HK-2 (cell line): Measurements from ENCODE around the gene CSTB.

Source experiments
- DNase-seq: peaks from one replicate; pipeline ENCODE4 v3.0.0-alpha.2; 2018; ENCODE audit not compliant: unreplicated experiment

CSTB gene

DNA sequence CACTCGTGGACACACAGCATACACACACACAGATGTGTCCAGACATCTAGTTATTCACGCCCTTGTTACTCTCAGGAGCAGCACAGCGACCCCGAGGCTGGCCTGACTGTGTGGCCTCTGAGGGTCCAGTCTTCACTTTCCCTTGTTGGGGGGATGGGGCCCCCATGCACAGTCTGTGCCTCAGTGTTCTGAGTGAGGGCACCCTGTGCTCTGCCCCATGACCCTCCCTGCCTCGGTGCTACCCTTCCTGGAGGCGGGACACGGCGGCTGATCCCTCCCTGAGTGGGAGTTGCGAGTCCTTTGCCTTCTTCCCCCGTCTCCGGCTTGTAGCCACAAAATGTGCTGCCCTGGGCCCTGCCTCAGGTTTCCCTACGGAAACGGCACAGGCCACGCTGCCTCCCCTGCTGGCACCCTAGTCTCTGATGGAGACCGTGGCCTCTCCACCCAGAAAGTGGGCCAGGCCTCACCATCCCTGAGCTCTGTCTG is 8.6 kb downstream of the CSTB start:
- DNase-seq: no peak

DNA sequence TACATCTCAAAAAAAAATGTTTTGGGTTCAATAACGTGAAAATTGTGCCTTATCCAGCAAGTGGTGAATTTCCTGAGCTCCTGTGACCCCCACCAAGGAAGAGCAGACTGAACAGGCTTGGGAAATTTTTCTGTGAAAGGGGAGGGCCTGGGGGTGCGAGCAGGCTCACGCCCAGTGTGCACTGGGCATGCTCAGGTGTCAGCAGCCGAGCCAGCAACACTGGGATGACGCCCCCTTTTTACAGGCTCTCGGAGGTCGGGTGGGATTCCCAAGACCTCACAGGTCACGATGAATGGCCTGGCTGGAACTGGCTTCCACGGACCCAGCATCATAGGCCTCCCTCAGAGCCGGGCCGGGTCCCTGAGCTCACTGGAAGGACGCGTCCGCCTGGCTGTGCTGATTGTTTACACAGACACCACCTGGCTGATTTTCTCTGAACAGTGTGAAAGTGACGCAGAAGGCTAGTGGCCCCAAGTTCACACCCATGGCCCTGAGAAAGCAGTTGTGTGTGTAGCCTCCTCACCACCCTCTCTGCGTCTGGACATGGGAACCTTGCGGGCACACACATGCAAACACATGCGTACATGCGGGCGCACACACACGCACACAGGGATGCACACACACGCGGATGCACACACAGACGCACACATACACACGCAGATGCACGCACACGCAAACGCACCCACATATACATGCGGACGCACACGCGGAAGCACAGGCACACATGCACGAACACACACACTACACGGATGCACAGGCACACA is 9.2 kb downstream of the CSTB start:
- DNase-seq: no peak

DNA sequence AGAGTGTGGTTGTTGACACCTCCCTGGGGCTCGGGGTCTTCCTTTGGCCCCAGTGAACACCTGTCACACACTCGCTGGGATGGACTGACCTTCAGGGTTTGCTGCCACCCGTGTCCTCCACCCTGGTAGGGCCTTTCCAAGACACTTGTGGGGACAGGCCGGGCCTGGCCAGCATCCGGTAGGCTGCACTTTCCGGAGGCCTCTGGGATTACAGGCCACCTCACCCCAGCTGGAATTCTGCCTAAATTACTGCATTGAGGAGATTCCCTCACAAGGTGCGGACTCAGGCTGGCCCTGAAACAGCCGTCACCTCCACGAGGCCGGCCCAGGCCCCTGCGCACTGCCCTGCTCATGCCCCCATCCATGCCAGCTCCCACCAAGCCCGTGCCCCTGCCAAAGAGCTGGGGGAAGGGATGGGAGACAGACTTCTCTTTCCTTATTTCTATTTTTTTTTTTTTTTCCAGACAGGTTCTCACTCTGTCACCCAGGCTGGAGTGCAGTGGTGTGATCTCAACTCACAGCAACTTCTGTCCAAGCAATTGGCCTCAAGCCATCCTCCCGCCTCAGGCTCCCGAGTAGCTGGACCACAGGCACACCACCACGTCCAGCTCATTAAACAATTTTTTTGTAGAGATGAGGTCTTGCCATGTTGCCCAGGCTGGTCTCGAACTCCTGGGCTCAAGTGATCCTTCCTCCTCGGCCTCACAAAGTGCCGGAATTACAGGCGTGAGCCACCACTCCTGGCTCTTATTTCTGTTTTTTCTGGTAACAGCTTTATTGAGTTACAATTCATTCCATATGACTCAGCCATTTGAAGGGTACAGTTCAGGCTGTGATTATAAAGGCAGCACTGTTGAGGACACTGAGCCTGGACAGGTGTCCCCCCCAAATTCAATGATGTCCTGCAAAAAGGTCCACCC is 11.3 kb downstream of the CSTB start:
- no peak for DNase-seq

DNA sequence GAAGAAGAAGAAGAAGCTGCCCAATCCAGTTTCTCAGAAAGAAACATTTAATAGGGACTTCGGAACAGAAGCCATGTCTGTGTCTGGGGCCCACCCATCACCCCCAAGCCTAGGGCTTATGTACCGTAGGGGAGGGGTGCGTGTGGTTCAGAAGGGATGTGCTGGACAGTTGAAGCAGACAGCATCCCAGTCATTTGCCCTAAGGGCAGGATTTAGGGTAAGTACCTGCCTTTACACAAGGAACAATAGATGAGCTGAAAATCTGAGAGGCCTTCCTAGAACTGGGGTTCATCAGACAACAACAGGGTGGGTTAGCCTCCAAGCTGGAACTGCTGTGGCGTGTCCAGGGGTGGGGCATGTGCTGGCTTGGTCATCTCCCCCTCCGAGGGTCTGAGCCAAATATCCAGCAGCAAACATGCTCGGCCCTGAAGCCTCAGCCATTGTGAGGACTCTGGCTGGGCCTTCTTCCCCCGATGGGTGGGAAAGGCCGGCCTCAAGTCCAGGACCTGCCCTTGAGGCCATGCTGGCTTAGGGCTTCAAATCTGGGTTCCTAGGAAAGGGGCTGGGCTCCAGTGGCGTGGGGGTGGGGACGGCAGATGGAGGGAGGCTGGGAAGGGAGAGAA is 12.1 kb downstream of the CSTB start:
- no peak for DNase-seq

DNA sequence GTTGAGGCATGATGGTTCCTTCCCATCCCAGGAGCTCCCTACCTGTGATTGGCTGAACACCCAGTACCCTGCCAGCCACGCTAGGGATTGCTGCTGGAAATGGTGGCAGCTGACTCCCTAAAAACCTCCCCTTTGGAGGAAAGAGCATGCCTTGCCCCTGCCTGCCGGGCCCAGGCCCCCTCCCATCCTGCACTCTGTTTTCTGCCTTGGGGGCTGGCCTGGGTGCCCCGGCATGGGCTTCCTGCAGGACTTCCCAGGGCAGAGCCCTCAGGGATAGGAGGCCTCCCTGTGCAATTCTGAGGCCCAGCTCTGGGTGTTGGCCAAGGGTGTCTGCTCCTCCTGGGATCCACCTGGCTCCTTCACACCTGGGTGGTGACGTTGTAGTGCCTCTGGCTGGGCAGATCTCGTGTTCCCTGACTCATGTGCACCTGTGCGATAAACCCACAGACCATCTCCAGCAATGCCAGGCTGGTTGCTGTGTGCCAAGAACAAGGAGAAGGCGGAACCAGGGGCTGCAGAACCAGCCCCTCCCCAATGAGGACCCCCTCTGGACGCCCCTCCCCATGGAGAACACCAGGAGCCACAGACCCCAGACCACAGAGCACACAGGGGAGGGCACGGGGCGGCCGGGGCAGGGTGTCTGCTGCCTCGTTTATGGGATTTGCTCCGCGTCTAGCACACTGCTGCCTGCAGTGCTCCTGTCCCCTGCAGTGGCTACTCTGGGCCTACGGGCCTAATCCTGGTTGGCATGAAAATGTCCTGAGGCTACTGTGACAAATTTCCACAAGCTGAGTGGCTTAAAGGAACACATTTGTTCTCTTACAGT is 13.6 kb downstream of the CSTB start:
- no peak for DNase-seq

DNA sequence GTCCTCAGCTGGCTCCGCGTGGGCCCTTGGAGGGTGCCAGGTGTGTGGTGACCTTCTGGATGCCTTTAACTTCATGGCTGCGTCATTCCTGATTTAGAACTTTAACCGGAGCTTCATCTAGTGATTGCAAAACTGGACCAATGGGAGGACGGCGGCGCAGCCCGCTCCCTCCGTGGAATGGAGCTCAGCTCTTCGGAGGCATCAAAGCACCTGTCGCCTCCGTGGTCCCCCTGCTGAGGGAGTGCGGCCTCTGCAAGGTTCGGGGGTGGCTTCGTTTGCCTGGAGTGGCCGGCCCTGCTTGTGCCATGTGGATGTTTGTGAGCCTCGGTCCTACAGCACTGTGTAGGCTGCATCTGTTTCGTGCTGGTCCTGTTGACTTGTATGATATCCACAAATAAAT is 14.2 kb downstream of the CSTB start:
- DNase-seq: no peak

DNA sequence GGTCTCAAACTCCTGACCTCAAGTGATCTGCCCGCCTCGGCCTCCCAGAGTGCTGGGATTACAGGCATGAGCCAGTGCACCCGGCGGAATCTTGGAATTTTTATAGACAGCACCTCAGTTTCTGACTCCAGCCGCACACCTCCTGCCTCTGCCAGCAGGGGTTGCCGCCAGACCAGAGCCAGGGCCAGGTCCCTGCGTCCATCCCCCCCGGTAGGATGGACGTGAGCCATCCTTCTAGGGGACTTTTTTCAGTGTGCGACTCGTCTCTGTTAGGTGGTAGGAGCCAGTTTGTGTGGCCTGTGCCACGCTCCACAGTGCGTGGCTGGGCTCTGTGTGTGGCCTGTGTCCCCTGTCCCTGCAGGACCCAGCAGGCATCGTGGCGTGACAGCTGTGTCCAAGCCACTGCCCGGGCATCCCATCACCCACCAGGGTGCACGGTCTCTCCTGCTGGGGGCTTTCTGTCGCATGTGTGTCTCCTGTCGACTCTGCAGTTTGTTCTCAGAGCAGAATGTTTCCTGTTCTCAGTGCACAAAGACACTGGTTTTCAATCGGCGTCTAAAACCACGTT is 15.6 kb downstream of the CSTB start:
- DNase-seq: no peak

DNA sequence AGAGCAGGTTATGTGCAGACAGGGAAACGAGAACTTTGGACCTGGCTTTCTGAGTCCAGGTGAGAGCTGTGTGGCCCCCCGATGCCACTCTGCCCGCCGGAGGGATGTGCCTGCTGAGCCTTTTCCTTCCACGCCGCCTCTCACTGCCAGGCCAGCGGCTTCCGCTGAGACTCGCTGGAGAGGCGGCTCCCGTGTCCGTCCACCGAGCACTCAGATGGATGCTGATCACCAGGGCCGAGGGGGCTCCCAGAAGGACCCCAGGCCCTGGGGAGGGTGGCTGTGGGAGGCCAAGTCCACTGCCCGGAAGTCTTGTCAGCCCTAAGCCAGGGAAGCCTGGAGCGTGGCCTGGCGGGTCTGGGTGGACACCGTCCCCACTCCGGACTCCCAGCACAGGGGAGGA is 16.5 kb downstream of the CSTB start:
- DNase-seq: no peak

DNA sequence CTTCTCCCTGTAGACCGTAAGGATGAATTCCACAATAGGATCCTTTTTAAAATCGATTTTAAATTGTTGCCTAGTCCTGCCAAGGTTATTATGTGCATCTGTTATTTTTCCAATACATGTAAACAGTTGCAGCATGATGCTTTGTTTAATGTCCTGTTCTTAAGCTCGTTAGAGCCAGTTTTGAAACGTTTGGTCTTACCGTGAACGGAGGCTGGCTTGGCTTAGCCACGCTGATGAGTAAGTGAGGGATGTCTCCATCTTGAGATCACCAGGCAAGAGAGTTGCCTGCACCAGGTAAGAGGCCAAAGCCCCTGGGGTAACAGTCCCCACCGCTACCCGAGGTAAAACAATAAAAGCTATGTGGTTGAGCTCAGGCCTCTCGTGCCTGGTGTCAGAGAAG is 17.3 kb downstream of the CSTB start:
- no peak for DNase-seq

DNA sequence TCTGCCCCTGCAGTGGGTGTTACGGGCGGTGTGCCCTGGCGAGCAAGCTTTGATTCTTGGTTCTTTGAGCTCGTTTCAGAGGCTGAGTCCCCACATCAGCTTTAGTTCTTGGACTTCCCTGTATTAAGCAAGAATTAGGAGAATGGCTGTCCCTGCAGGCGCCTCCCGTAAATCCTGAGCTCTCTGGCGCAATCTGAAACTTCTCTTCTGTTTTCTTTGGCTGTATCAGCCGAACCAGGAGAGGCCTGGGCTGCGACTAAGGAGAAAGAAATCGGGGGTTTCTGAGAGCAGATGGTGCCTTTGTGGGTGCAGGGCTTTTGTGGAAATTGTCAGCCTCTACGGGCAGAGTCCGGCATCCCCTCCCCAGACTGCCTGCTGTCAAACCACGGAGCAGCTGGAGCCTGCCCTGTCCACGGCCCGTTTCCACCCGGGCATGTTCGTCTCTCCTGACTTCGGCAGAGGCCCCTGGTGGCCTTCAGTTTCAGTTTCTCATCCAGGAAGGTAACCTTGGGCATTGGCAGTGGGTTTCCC is 17.9 kb downstream of the CSTB start:
- DNase-seq: no peak

DNA sequence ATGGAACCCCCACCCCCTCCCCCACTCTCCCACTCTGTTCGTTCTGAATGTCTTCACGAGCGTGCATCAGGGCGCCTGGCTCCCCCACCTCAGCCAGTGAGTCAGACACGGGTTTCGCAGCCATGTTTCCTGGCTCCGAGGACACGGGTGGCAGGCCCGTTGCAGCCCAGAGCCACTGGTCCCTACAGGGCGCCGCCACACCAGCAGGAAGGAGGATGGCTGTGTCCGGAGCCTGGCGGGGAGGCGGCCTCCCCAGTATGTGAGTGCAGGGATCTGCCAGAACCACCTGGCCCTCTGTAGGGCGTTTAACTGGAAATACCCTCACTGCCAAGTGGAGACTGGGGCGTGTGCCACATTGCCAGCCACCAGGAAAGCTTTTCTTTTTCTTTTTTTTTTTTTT is 18.5 kb downstream of the CSTB start:
- no peak for DNase-seq

DNA sequence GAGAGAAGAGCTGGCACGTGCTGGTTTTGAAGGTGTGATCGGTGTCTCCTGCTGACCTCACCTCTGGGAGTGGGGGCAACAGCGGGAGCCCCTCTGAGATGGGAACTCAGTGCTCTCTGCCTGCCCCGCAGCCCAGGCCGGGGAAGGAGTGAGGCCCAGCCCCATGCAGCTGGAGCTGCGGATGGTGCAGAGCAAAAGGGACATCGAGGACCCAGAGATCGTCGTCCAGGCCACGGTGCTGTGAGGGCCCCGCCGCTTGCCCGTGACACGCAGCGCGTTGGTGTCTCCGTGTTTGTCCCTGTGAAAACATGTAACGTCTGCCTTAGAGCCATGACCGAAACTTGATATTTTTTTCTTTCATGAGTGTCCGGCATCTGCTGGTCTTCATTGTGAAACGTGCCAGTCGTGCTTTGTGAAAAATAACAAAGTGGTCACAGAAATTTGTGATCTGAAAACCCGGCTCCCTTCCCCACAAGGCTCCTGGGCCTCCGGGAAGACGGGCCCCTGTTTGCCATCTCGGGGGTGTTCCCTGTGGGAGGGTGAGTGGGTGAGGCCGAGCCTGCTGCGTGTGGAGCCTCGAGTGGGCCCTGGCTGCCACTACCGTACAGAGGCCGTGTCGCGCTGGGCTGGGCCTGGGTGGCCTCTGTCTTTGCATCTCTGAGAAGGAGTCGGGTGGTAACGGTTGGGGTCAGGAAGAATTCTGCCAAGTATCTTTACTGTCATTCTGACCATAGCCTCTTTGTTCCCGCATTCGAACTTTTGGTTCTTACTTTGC is 20.1 kb downstream of the CSTB start:
- no peak for DNase-seq

DNA sequence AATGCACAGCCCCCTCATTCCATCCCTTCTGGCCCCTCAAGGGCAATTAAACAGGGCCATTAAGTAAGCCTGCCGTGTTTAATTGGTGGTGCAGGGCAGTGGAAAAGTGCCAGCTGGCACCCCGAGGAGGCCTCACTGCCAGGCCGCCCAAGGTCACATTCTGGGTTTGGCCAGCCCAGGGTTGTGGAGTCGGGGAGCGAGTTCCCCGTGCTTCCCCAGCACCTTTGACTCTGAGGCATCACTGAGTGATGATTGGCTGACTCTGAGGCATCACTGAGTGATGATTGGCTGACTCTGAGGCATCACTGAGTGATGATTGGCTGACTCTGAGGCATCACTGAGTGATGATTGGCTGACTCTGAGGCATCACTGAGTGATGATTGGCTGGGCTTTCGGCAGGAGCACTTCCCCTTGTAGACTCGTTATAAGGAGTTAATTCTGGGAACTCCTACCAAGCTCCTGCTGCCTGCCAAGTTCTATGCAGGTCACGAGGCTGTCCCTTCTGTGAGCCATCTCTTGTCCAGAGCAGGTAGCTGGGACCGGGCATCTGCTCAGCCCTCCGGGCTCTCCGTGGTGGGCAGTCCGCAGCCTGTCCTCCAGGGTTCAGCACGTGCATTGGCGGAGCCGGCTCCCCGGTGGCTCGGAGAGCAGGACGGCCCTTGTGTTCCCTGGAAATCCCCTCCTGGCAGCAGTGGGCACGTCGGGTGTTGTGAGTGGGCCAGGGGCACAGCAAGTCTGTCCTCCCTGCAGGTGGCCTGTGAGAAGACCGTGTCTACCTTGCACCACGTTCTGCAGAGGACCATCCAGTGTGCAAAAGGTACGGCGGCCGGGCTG is 20.9 kb downstream of the CSTB start:
- DNase-seq: no peak

DNA sequence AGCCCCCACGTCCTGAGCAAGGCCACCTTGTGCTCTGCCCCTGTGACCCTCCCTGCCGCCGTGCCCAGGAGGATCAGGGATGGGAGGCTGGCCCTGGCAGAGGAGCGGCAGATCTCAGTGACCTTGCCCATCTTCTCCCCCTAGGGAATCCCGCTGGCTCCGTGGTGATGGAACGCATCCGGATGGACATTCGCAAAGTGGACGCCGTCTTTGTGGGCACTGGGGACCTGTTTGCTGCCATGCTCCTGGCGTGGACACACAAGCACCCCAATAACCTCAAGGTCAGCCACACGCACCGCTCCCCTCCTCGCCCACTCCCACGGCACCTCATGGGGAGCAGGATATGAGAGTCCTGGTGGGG is 22.7 kb downstream of the CSTB start:
- no peak for DNase-seq

DNA sequence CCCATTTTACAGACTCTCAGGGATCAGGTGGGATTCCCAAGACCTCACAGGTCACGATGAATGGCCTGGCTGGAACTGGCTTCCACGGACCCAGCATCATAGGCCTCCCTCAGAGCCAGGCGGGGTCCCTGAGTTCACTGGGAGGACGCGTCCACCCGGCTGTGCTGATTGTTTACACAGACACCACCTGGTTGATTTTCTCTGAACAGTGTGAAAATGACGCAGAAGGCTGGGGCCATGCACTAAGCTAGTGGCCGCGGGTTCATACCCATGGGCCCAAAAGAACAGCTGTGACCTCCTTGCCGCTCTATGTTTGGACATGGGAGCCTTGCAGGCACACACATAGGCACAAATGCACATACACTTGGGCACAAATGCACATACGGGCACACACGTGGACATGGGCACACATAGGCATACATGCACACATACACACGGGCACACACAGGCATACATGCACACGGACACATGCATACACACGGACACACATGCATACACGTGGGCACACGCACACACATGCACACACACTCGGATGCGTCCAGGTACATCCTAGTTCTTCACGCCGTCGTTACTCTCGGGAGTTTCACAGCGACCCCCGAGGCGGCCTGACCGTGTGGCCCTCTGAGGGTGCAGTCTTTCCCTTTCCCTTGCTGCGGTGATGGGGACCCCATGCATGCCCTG is 23.2 kb downstream of the CSTB start:
- no peak for DNase-seq

DNA sequence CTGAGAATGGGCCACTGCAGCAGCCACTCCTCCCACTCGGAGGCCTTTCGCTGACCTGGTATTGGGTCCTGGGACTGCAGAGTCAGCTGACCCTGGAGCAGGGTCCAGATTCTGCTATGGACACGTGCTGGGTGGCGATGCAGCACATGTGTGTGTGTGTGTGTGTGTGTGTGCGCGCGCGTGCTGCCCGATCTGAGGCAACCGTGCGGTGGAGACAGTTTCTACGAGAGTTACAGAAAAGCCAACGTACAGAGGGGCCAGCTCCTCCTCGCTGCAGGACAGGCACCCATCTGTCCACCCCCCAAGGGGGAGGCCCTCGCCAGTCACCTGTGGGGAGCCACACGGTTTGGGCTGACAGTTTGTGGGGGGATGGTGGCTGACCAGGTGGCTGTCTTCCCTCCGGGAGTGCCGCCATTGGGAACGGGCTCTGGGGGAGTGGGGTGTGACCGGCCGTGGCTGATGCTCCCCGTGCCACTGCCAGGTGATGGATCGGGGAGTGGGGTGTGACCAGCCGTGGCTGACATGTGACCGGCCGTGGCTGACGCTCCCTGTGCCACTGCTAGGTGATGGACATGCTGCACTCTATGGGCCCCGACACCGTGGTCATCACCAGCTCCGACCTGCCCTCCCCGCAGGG is 24.0 kb downstream of the CSTB start:
- no peak for DNase-seq

DNA sequence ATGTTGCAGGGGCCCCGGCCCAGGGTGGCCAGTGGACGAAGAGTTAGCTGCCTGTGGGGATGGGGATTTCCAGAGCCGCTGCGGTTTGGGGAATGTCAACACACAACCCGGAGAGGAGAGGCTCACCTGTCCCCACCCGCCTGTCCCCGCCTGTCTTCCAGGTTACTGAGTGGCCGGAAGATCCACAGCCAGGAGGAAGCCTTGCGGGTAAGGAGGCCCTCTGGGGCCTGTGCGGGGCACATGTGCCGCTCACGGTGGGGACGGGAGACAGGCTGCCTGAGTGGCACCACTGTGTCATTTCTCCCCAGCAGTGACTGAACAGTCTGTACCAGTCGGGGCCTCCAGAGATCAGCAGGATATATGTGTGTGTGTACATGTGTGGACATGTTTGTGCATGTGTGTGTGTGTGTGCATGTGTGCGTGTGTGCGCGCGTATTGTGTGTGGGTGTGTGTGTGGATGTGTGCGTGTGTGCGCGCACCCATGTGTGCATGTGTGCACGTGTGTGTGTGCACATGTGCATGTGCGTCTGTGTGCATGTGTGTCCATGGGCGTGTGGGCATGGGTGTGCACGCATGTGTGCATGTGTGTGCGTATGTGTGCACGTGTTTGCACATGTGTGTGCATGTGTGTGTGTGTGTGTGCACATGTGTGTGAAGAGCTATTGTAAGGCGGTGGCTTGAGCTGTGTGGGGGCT is 25.6 kb downstream of the CSTB start:
- DNase-seq: no peak
